HepG2 (cell line): ENCODE measurements around the gene SYVN1. TPM values are rescaled to one million over a fixed set of nuclear protein-coding genes. Genes with fewer than 3 reads are reported as not detected.

ENCODE experiments used
- ATAC-seq: fragments of 200-7000 bp; cut with Tn5 transposase; 3 replicates; pipeline ENCODE4 v1.9.1; 2020; ENCODE audit warnings: mild to moderate bottlenecking, moderate library complexity
- BruUV-seq: library from RNA; stranded (reverse); fragments of 400-500 nt; replicated peaks from 2 replicates; lab custom pipeline; 2021; lab: Mats Ljungman, UMichigan
- CTCF ChIA-PET: fragments of 300-600 bp; formaldehyde crosslinking; extraction: SDS; loops from one replicate; lab custom pipeline; 2021; ENCODE audit warnings: low total read pairs, inconsistent platforms, low intra/inter-chr PET ratio; lab: Yijun Ruan, JAX
- POLR2A ChIA-PET: fragments of 350-600 bp; sonication (Branson Sonifier 250); formaldehyde crosslinking; loops from one replicate; lab custom pipeline; 2020; ENCODE audit warnings: antibody characterized with exemption, inconsistent platforms; lab: Yijun Ruan, JAX
- DNase-seq: peaks from one replicate; pipeline ENCODE4 v3.0.0-alpha.2; 2015; ENCODE audit warnings: low spot score
- FAIRE-seq: peaks from 3 replicates; lab custom pipeline; 2011; peaks lifted over from hg19 to GRCh38; lab: Jason Lieb, UNC
- H2AFZ ChIP-seq: one replicate; pipeline ENCODE4 v1.6.1; 2011; ENCODE audit warnings: low read length, inconsistent platforms
- H3K27ac ChIP-seq: fragments of 300-600 bp; 3 replicates; pipeline ENCODE4 v1.8.0; 2011; ENCODE audit warnings: mixed run types, mild to moderate bottlenecking, mixed read lengths, low read length, inconsistent platforms; ENCODE audit not compliant: insufficient read depth; ENCODE audit errors: extremely low read length
- H3K27me3 ChIP-seq, 2 experiments: fragments of 200-600 bp in 1 of 2; 2 replicates in 1 of 2; 3 replicates in 1 of 2; pipeline versions ENCODE4 v1.6.0 to v1.8.0; 2011; ENCODE audit warnings: low read length in 2 of 2, mild to moderate bottlenecking in 2 of 2, moderate library complexity in 2 of 2, inconsistent platforms in 1 of 2; ENCODE audit not compliant: insufficient read depth in 2 of 2, control insufficient read depth in 1 of 2
- H3K36me3 ChIP-seq, 2 experiments: fragments of 200-600 bp in 1 of 2; replicated peaks in 1 of 2; 2 replicates in 1 of 2; 3 replicates in 1 of 2; pipeline versions ENCODE4 v1.5.1 to v1.8.0; 2011; ENCODE audit warnings: low read length in 2 of 2, inconsistent platforms in 1 of 2; ENCODE audit not compliant: insufficient read depth in 2 of 2, control insufficient read depth in 1 of 2
- H3K4me1 ChIP-seq: 2 replicates; pipeline ENCODE4 v1.5.1; 2012; ENCODE audit warnings: low read length, inconsistent platforms; ENCODE audit not compliant: insufficient read depth
- H3K4me2 ChIP-seq: 2 replicates; pipeline ENCODE4 v1.6.0; 2011; ENCODE audit warnings: low read depth, low read length, inconsistent platforms
- H3K4me3 ChIP-seq, 3 experiments: fragments of 200-600 bp in 1 of 3; sonication (generic), shearing (Covaris generic) in 1 of 3; replicated peaks in 1 of 3; 2 replicates each; pipeline ENCODE4 v1.5.1; 2011 to 2016; ENCODE audit warnings: low read length in 3 of 3, inconsistent platforms in 2 of 3, low read depth in 2 of 3, mild to moderate bottlenecking in 2 of 3, control low read depth in 1 of 3, mixed read lengths in 1 of 3; ENCODE audit not compliant: insufficient read depth in 1 of 3
- H3K79me2 ChIP-seq: one replicate; pipeline ENCODE4 v1.6.1; 2011; ENCODE audit warnings: low read length, inconsistent platforms; ENCODE audit not compliant: insufficient read depth
- H3K9ac ChIP-seq: 2 replicates; pipeline ENCODE4 v1.6.0; 2011; ENCODE audit warnings: mild to moderate bottlenecking, low read depth, low read length, inconsistent platforms; ENCODE audit not compliant: insufficient read depth
- H3K9me3 ChIP-seq: 2 replicates; pipeline ENCODE4 v1.5.1; 2012; ENCODE audit warnings: mild to moderate bottlenecking, low read length
- H4K20me1 ChIP-seq: 2 replicates; pipeline ENCODE4 v1.6.0; 2011; ENCODE audit warnings: inconsistent platforms, mild to moderate bottlenecking, low read length, moderate library complexity; ENCODE audit not compliant: insufficient read depth
- BRCA1 ChIP-seq: sonication (generic); formaldehyde crosslinking; IDR thresholded peaks from 2 replicates; pipeline ENCODE4 v1.4.0; 2020; ENCODE audit warnings: missing genetic modification reagents
- GMEB2 ChIP-seq: IDR thresholded peaks from 2 replicates; pipeline ENCODE4 v1.6.1; 2016; ENCODE audit warnings: missing biosample characterization, missing genetic modification reagents, low read depth
- HCFC1 ChIP-seq: fragments of 150-350 bp; IDR thresholded peaks from 2 replicates; pipeline ENCODE4 v1.6.1; 2014; ENCODE audit warnings: low read depth, low read length
- HOXA7 ChIP-seq: sonication (generic); formaldehyde crosslinking; IDR thresholded peaks from 2 replicates; pipeline ENCODE4 v1.8.1; 2022; ENCODE audit warnings: mild to moderate bottlenecking, missing genetic modification reagents, moderate library complexity
- IRF2 ChIP-seq: IDR thresholded peaks from 2 replicates; pipeline ENCODE4 v1.6.1; 2018; ENCODE audit warnings: missing genetic modification reagents, missing compliant biosample characterization
- MTF2 ChIP-seq: sonication (generic); formaldehyde crosslinking; IDR thresholded peaks from 2 replicates; pipeline ENCODE4 v1.5.0; 2020; ENCODE audit warnings: missing genetic modification reagents, borderline replicate concordance
- ZFP90 ChIP-seq: sonication (generic); formaldehyde crosslinking; IDR thresholded peaks from 2 replicates; pipeline ENCODE4 v1.8.0; 2022; ENCODE audit warnings: missing genetic modification reagents, mild to moderate bottlenecking, inconsistent platforms, borderline replicate concordance
- ZNF292 ChIP-seq: sonication (generic); formaldehyde crosslinking; IDR thresholded peaks from 2 replicates; pipeline ENCODE4 v1.8.1; 2022; ENCODE audit warnings: mild to moderate bottlenecking, low read depth, missing genetic modification reagents, borderline replicate concordance
- ZNF512 ChIP-seq: sonication (generic); formaldehyde crosslinking; IDR thresholded peaks from 2 replicates; pipeline ENCODE4 v1.4.0; 2020; ENCODE audit warnings: mild to moderate bottlenecking, missing genetic modification reagents
- ZNF547 ChIP-seq: sonication (generic); formaldehyde crosslinking; IDR thresholded peaks from 2 replicates; pipeline ENCODE4 v1.5.1; 2020; ENCODE audit warnings: mild to moderate bottlenecking, missing genetic modification reagents
- ZNF780A ChIP-seq: sonication (generic); formaldehyde crosslinking; IDR thresholded peaks from 2 replicates; pipeline ENCODE4 v1.8.0; 2022; ENCODE audit warnings: mild to moderate bottlenecking, missing genetic modification reagents, moderate library complexity
- ZSCAN25 ChIP-seq: sonication (generic); formaldehyde crosslinking; IDR thresholded peaks from 2 replicates; pipeline ENCODE4 v1.8.0; 2022; ENCODE audit warnings: mild to moderate bottlenecking, missing genetic modification reagents
- WGBS: methylation state at CpG from one replicate; pipeline ENCODE4 v1.1.6; 2017; ENCODE audit warnings: low lambda C conversion rate; 5-methylcytosine and 5-hydroxymethylcytosine counted together
- in situ Hi-C: cut with HindIII; loops from 2 replicates; pipeline ENCODE4 v1.10.0; 2017; ENCODE audit warnings: low pct_unique_long_range_greater_than_20kb; ENCODE audit not compliant: extremely low pct_ligation_motif_present
- intact Hi-C: fragments of 100-400 bp; cut with micrococcal nuclease; formaldehyde crosslinking; loops from one replicate; pipeline ENCODE4 v1.10.0; 2022; ENCODE audit not compliant: unreplicated experiment
- polyA plus RNA-seq, 8 experiments: library from polyadenylated mRNA; depleted of rRNA in 3 of 8; stranded (reverse) in 7 of 8; unstranded in 1 of 8; fragments of >200 nt; fragmentation: Illumina TruSeq in 4 of 8; extraction: Trizol in 4 of 8; gene quantifications; 2 replicates each; pipeline versions ENCODE4 v1.2.1 to v1.2.3, GENCODE V29; 2011 to 2016; ENCODE audit warnings: low read depth in 4 of 8, missing spikeins in 1 of 8, mixed read lengths in 1 of 8; ENCODE audit not compliant: insufficient read depth in 1 of 8
- total RNA-seq, 5 experiments: library from RNA; depleted of rRNA; stranded (reverse); fragments of >200 nt; fragmentation: Illumina TruSeq; extraction: Trizol; gene quantifications; 2 replicates each; pipeline ENCODE4 v1.2.3, GENCODE V29; 2016; ENCODE audit warnings: low read depth in 1 of 5

Gene SYVN1
- total and polyA plus RNA-seq, 2 of the 13 experiments (the other 11 are each of a cell fraction or from before 2014, with no cell fraction given): 10.3 to 22.5 TPM

GRCh38 chr11:65125197-65126056, 8.9 kb downstream of the SYVN1 start:
- no peak for FAIRE-seq
- H2AFZ ChIP-seq: no peak overlapping the region
- POLR2A ChIA-PET: interaction anchor here (4.7 kb wide), 1 partner anchor 10 kb away, joined by 105 read pairs; the partner anchor contains the start of gene SYVN1
- H3K27me3 ChIP-seq: no peaks in the 10 kb centered on the region; a peak in 1 of 5 replicates
- no peak for DNase-seq
- peaks cover 41% of the 10 kb centered on the region for H3K79me2 ChIP-seq
- no peaks in the 10 kb centered on the region for H3K9me3 ChIP-seq
- WGBS: 98% methylated on average over 12 of the region's 12 CpGs
- H3K36me3 ChIP-seq: peaks cover 37 to 59% of the 10 kb centered on the region in 2 experiments
- in situ Hi-C loops: no loop called here
- H3K4me1 ChIP-seq: peaks cover 29% of the 10 kb centered on the region
- intact Hi-C loops: no loop called here
- H3K9ac ChIP-seq: no peak overlapping the region
- no peaks in the 10 kb centered on the region for H4K20me1 ChIP-seq
- H3K27ac ChIP-seq: no peak overlapping the region
- no peak overlapping the region for H3K4me2 ChIP-seq
- TF ChIP-seq ZNF547 (no peak), ZFP90 (CRISPR knock-in tag) (no peak), BRCA1 (no peak), HCFC1 (no peak), IRF2 (no peak), ZNF780A (no peak), GMEB2 (CRISPR knock-in tag) (no peak), ZNF512 (CRISPR knock-in tag) (no peak), HOXA7 (CRISPR knock-in tag) (no peak), MTF2 (CRISPR knock-in tag) (no peak), ZNF292 (no peak), ZSCAN25 (CRISPR knock-in tag) (no peak)
- no TSS peak for BruUV-seq
- ATAC-seq: no peak
- no peak overlapping the region for H3K4me3 ChIP-seq
- CTCF ChIA-PET: no interaction called here
